ENCODE results near the gene PPIH.
A peak's percentile ranks its signal among the peaks of the same experiment; 100 is the strongest.
"Not testable (repeated sequence)": the region's sequence is repeated elsewhere in the genome, so short reads cannot be mapped to it uniquely, and the experiment has no call there.

PPIH gene

GRCh38 chr1:42657981-42658876 is at the start of gene PPIH:
Gene PPIH, plus strand, starts transcription at chr1:42658423. Its CDS starts 24 bp downstream, at chr1:42658447.
- peaks cover 4% of the 10 kb centered on the region for H3K27me3 Mint-ChIP-seq
- peaks cover 29% of the 10 kb centered on the region for H3K36me3 Mint-ChIP-seq
- H3K4me3 Mint-ChIP-seq, result peak within 1 kb of the TSS; percentile 100
- CTCF ChIA-PET, result interaction anchor here (0.9 to 1.5 kb wide), 4 partner anchors 22 to 415 kb away, joined by 3 to 4 read pairs (median 4); partner anchors contain the start of gene YBX1
- peak within 1 kb of the TSS; percentile 97 for H3K27ac Mint-ChIP-seq
- H3K9me3 Mint-ChIP-seq, result no peaks in the 10 kb centered on the region
- H3K4me1 Mint-ChIP-seq, result peaks cover 49% of the 10 kb centered on the region
- DNase-seq, result peak; percentile 98

GRCh38 chr1:42613803-42614131 is 44.5 kb upstream of the PPIH start:
- no peaks in the 10 kb centered on the region for H3K4me1 Mint-ChIP-seq
- H3K27ac Mint-ChIP-seq, result no peak overlapping the region
- no peaks in the 10 kb centered on the region for H3K9me3 Mint-ChIP-seq
- CTCF ChIA-PET, result no interaction called here
- H3K4me3 Mint-ChIP-seq, result no peak overlapping the region
- H3K27me3 Mint-ChIP-seq, result no peaks in the 10 kb centered on the region
- no peak for DNase-seq
- no peaks in the 10 kb centered on the region for H3K36me3 Mint-ChIP-seq

GRCh38 chr1:42618866-42619265 is 39.4 kb upstream of the PPIH start:
- no peaks in the 10 kb centered on the region for H3K36me3 Mint-ChIP-seq
- DNase-seq, result no peak
- no peaks in the 10 kb centered on the region for H3K4me1 Mint-ChIP-seq
- H3K27ac Mint-ChIP-seq, result no peak overlapping the region
- no peaks in the 10 kb centered on the region for H3K9me3 Mint-ChIP-seq
- H3K4me3 Mint-ChIP-seq, result no peak overlapping the region
- CTCF ChIA-PET, result interaction anchor here (0.9 kb wide), 1 partner anchor 9 kb away, joined by 4 read pairs; no protein-coding TSS in a partner anchor
- no peaks in the 10 kb centered on the region for H3K27me3 Mint-ChIP-seq

- no peak overlapping the region for H3K27ac Mint-ChIP-seq
- peaks cover 11% of the 10 kb centered on the region for H3K27me3 Mint-ChIP-seq
- H3K9me3 Mint-ChIP-seq, result no peaks in the 10 kb centered on the region
- H3K36me3 Mint-ChIP-seq, result no peaks in the 10 kb centered on the region
- H3K4me1 Mint-ChIP-seq, result no peaks in the 10 kb centered on the region
- CTCF ChIA-PET, result no interaction called here
- DNase-seq, result no peak
- H3K4me3 Mint-ChIP-seq, result no peak overlapping the region
These were observed 37.9 kb upstream of the PPIH start for GRCh38 chr1:42620307-42620706.

- H3K27ac Mint-ChIP-seq, H3K36me3 Mint-ChIP-seq, H3K4me3 Mint-ChIP-seq, CTCF ChIA-PET, H3K4me1 Mint-ChIP-seq, H3K9me3 Mint-ChIP-seq, DNase-seq: not testable (repeated sequence)
- peaks cover 12% of the 10 kb centered on the region for H3K27me3 Mint-ChIP-seq
These were observed 37.0 kb upstream of the PPIH start for GRCh38 chr1:42621180-42621579.

- H3K36me3 Mint-ChIP-seq, H3K27ac Mint-ChIP-seq, H3K9me3 Mint-ChIP-seq, H3K4me3 Mint-ChIP-seq, DNase-seq, H3K4me1 Mint-ChIP-seq, CTCF ChIA-PET: not testable (repeated sequence)
- H3K27me3 Mint-ChIP-seq, result peaks cover 22% of the 10 kb centered on the region
These were observed 31.0 kb upstream of the PPIH start for GRCh38 chr1:42627205-42627604.

GRCh38 chr1:42639116-42639515 is 19.1 kb upstream of the PPIH start:
- no peak for DNase-seq
- Mint-ChIP-seq H3K27ac (no peak overlapping the region), H3K27me3 (no peaks in the 10 kb centered on the region), H3K4me3 (no peak overlapping the region), H3K4me1 (no peaks in the 10 kb centered on the region), H3K9me3 (no peaks in the 10 kb centered on the region), H3K36me3 (no peaks in the 10 kb centered on the region)
- CTCF ChIA-PET, result no interaction called here

GRCh38 chr1:42646056-42646455 is 12.2 kb upstream of the PPIH start:
- DNase-seq, result no peak
- Mint-ChIP-seq H3K36me3 (peaks cover 1% of the 10 kb centered on the region), H3K4me3 (no peak overlapping the region), H3K27ac (no peak overlapping the region), H3K4me1 (no peaks in the 10 kb centered on the region), H3K9me3 (peaks cover 5% of the 10 kb centered on the region), H3K27me3 (peaks cover 4% of the 10 kb centered on the region)
- CTCF ChIA-PET, result no interaction called here

- DNase-seq, result no peak
- Mint-ChIP-seq H3K4me1 (peaks cover 49% of the 10 kb centered on the region), H3K27me3 (peaks cover 4% of the 10 kb centered on the region), H3K9me3 (no peaks in the 10 kb centered on the region), H3K27ac (peak overlapping the region; percentile 97), H3K4me3 (peak overlapping the region; percentile 39), H3K36me3 (peaks cover 28% of the 10 kb centered on the region)
- CTCF ChIA-PET, result interaction anchor here (0.9 to 1.5 kb wide), 3 partner anchors 24 to 416 kb away, joined by 3 to 4 read pairs (median 4); partner anchors contain the start of gene YBX1
These were observed 1.0 kb upstream of the PPIH start for GRCh38 chr1:42657201-42657600.

GRCh38 chr1:42658877-42659337 is 684 bp downstream of the PPIH start:
- Mint-ChIP-seq H3K27ac (peak overlapping the region; percentile 97), H3K9me3 (no peaks in the 10 kb centered on the region), H3K27me3 (no peaks in the 10 kb centered on the region), H3K4me3 (peak overlapping the region; percentile 100), H3K36me3 (peaks cover 32% of the 10 kb centered on the region), H3K4me1 (peaks cover 51% of the 10 kb centered on the region)
- no peak for DNase-seq
- CTCF ChIA-PET, result interaction anchor here (1.4 to 1.5 kb wide), 2 partner anchors 23 to 414 kb away, joined by 4 read pairs; partner anchors contain the start of gene YBX1

GRCh38 chr1:42660907-42661500 is 2.8 kb downstream of the PPIH start:
- H3K4me1 Mint-ChIP-seq, result peaks cover 51% of the 10 kb centered on the region

GRCh38 chr1:42669936-42670335 is 11.7 kb downstream of the PPIH start:
- H3K27me3 Mint-ChIP-seq, result no peaks in the 10 kb centered on the region
- no peak overlapping the region for H3K4me3 Mint-ChIP-seq
- no peak overlapping the region for H3K27ac Mint-ChIP-seq
- no peaks in the 10 kb centered on the region for H3K9me3 Mint-ChIP-seq
- CTCF ChIA-PET, result interaction anchor here (0.5 kb wide), 1 partner anchor 60 kb away, joined by 3 read pairs; no protein-coding TSS in a partner anchor
- peaks cover 52% of the 10 kb centered on the region for H3K36me3 Mint-ChIP-seq
- DNase-seq, result no peak
- no peaks in the 10 kb centered on the region for H3K4me1 Mint-ChIP-seq

More at GRCh38 chr1:42660907-42661500, 2.8 kb downstream of the PPIH start:
- no peak for DNase-seq
- Mint-ChIP-seq H3K36me3 (peaks cover 42% of the 10 kb centered on the region), H3K9me3 (no peaks in the 10 kb centered on the region), H3K27ac (peak overlapping the region; percentile 92), H3K27me3 (no peaks in the 10 kb centered on the region), H3K4me3 (peak overlapping the region; percentile 60)
- CTCF ChIA-PET, result interaction anchor here (1.0 to 1.4 kb wide), 3 partner anchors 80 to 83 kb away, joined by 3 to 4 read pairs (median 4); no protein-coding TSS in a partner anchor

- Mint-ChIP-seq H3K36me3 (peaks cover 54% of the 10 kb centered on the region), H3K27me3 (no peaks in the 10 kb centered on the region)
- CTCF ChIA-PET, result interaction anchor here (0.5 kb wide), 1 partner anchor 60 kb away, joined by 3 read pairs; no protein-coding TSS in a partner anchor
These were observed 12.2 kb downstream of the PPIH start for GRCh38 chr1:42670425-42670824.

GRCh38 chr1:42674214-42674613 is 16.0 kb downstream of the PPIH start:
- Mint-ChIP-seq H3K9me3 (no peaks in the 10 kb centered on the region), H3K4me1 (no peaks in the 10 kb centered on the region), H3K27ac (no peak overlapping the region), H3K36me3 (peaks cover 34% of the 10 kb centered on the region), H3K27me3 (no peaks in the 10 kb centered on the region), H3K4me3 (no peak overlapping the region)
- DNase-seq, result no peak
- CTCF ChIA-PET, result interaction anchor here (1.0 kb wide), 1 partner anchor 11 kb away, joined by 3 read pairs; no protein-coding TSS in a partner anchor

More at GRCh38 chr1:42670425-42670824, 12.2 kb downstream of the PPIH start:
- no peak overlapping the region for H3K4me3 Mint-ChIP-seq
- H3K9me3 Mint-ChIP-seq, result no peaks in the 10 kb centered on the region
- no peaks in the 10 kb centered on the region for H3K4me1 Mint-ChIP-seq
- H3K27ac Mint-ChIP-seq, result no peak overlapping the region
- DNase-seq, result no peak
